HG02763 (cell line): Measurements from ENCODE around the gene SLC43A2.
"Not testable (repeated sequence)": the region's sequence is repeated elsewhere in the genome, so short reads cannot be mapped to it uniquely, and the experiment has no call there.

Experiments used
- ATAC-seq: cut with Tn5 transposase; IDR thresholded peaks from one replicate; pipeline ENCODE4 v1.9.1; 2021; ENCODE audit warnings: mild to moderate bottlenecking, moderate library complexity; ENCODE audit not compliant: unreplicated experiment

Gene SLC43A2

GRCh38 chr17:1545618-1546017, 83.0 kb downstream of the SLC43A2 start:
- ATAC-seq = no peak

- ATAC-seq = no peak
Observed at GRCh38 chr17:1542316-1542715, 86.3 kb downstream of the SLC43A2 start.

- ATAC-seq = no peak
Observed at GRCh38 chr17:1541367-1541904, 87.2 kb downstream of the SLC43A2 start.

- ATAC-seq = no peak
Observed at GRCh38 chr17:1539811-1540210, 88.8 kb downstream of the SLC43A2 start.

GRCh38 chr17:1535737-1536136, 92.9 kb downstream of the SLC43A2 start:
- ATAC-seq = no peak

- no peak for ATAC-seq
Observed at GRCh38 chr17:1533661-1534325, 94.8 kb downstream of the SLC43A2 start.

- no peak for ATAC-seq
Observed at GRCh38 chr17:1532836-1533602, 95.6 kb downstream of the SLC43A2 start.

GRCh38 chr17:1529863-1530262, 98.8 kb downstream of the SLC43A2 start:
- ATAC-seq = no peak

GRCh38 chr17:1526876-1527275, 101.8 kb downstream of the SLC43A2 start:
- ATAC-seq = not testable (repeated sequence)

GRCh38 chr17:1522626-1523025, 106.0 kb downstream of the SLC43A2 start:
- no peak for ATAC-seq

GRCh38 chr17:1521086-1521640, 107.5 kb downstream of the SLC43A2 start:
- no peak for ATAC-seq

GRCh38 chr17:1519678-1520077, 109.0 kb downstream of the SLC43A2 start:
- no peak for ATAC-seq
